Stomach (tissue), 9 donors: ENCODE data around the gene BCAS3. TPM values are rescaled to one million over a fixed set of nuclear protein-coding genes. Genes with fewer than 3 reads are reported as not detected.

Source experiments
- DNase-seq, 2 donors: peaks; one replicate each; pipeline versions ENCODE4 v3.0.0 to v3.0.0-alpha.2; 2013 to 2019
- H3K27ac ChIP-seq, 5 donors: fragments of 200-600 bp in 4 of 5; sonication (generic) in 4 of 5; one replicate each; pipeline ENCODE4 v1.5.1; 2013 to 2019; ENCODE audit warnings: mild to moderate bottlenecking in 1 of 5, moderate library complexity in 1 of 5
- H3K27me3 ChIP-seq, 3 donors: fragments of 200-600 bp; sonication (generic); one replicate each; pipeline ENCODE4 v1.5.1; 2017 to 2019; ENCODE audit warnings: mixed run types in 1 of 3
- H3K36me3 ChIP-seq, 4 donors: fragments of 200-600 bp; sonication (generic); 1 replicate in 3 of 4; 2 replicates in 1 of 4; pipeline ENCODE4 v1.5.1; 2016 to 2019
- H3K4me1 ChIP-seq, 4 donors: fragments of 200-600 bp; sonication (generic); one replicate each; pipeline ENCODE4 v1.5.1; 2016 to 2019
- H3K4me3 ChIP-seq, 4 donors: fragments of 200-600 bp; sonication (generic) in 3 of 4; one replicate each; pipeline ENCODE4 v1.5.1; 2016 to 2019; ENCODE audit warnings: mild to moderate bottlenecking in 1 of 4
- H3K9me3 ChIP-seq, 4 donors: fragments of 200-600 bp; sonication (generic); one replicate each; pipeline ENCODE4 v1.5.1; 2016 to 2019
- EP300 ChIP-seq: sonication (generic); formaldehyde crosslinking; IDR thresholded peaks from one replicate; pipeline ENCODE4 v1.6.1; 2017; ENCODE audit warnings: antibody characterized with exemption
- POLR2A ChIP-seq, 4 donors: fragments of 450-650 bp; IDR thresholded peaks; one replicate each; pipeline ENCODE4 v1.6.1; 2016; ENCODE audit warnings: antibody characterized with exemption in 4 of 4, control low read depth in 2 of 4, mild to moderate bottlenecking in 1 of 4, moderate library complexity in 1 of 4
- POLR2AphosphoS5 ChIP-seq, 3 donors: sonication (generic); formaldehyde crosslinking; IDR thresholded peaks; one replicate each; pipeline ENCODE4 v1.6.1; 2016; ENCODE audit warnings: antibody characterized with exemption in 3 of 3
- WGBS, 5 donors: extraction: QIAGEN DNeasy Blood & Tissue Kit in 3 of 5; methylation state at CpG; one replicate each; pipeline versions ENCODE4 v1.1.5 to v1.1.7; 2013 to 2018; 5-methylcytosine and 5-hydroxymethylcytosine counted together
- intact Hi-C: fragments of 100-400 bp; cut with DNase I; formaldehyde crosslinking; loops from one replicate; pipeline ENCODE4 v1.15.1; 2023; ENCODE audit warnings: low total_unique reads
- polyA plus RNA-seq, 3 donors: library from polyadenylated mRNA; stranded (reverse); fragments of 200-250 nt; gene quantifications; one replicate each; pipeline ENCODE4 v1.2.3, GENCODE V29; 2013
- total RNA-seq, 5 donors: library from RNA; depleted of rRNA; stranded (reverse); fragments of >200 nt; gene quantifications; one replicate each; pipeline versions ENCODE4 v1.1.0 to v1.2.3, GENCODE V29; 2014 to 2016
- TF ChIP-seq, protein P1 (sequence below), 7 experiments: fragments of 450-650 bp in 4 of 7; fragments of 200-600 bp in 3 of 7; sonication (generic) in 3 of 7; IDR thresholded peaks; one replicate each; pipeline ENCODE4 v1.5.1; 2016 to 2019; ENCODE audit warnings: antibody characterized with exemption in 7 of 7, control low read depth in 2 of 7, mild to moderate bottlenecking in 1 of 7
- donor health status: healthy with polysubstance abuse.
- donor health status: Bipolar disorder and iron deficiency.
- donor health status: healthy.

The BCAS3 gene
- total and polyA plus RNA-seq, 8 donors = 4.9 to 150 (median 25.3) TPM

DNA sequence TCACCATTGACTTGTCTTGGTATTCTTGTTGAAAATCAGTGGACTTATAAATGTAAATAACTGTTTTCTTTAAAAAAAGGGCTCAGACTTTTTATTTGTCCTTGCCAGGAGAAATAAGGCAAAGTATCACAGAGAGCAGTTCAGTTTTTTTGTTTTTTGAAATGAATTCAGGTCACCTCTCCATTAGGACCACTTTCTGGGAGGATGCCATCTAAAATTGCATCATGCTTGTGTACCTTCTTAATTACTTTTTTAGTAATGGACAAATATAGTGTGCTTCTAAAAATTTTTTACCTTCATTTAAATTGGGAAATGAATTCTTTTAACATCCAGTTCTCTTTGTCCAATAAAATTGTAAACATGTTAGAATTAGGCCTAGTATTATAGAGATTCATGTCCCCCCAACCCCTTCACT is 210.0 kb downstream of the BCAS3 start:
- H3K9me3 ChIP-seq = no peaks in the 10 kb centered on the region
- no peaks in the 10 kb centered on the region for H3K36me3 ChIP-seq
- no peak for TF ChIP-seq EP300
- TF ChIP-seq POLR2A (IDR thresholded peaks at IDR 0.05) = no peak
- TF ChIP-seq, protein P1, sequence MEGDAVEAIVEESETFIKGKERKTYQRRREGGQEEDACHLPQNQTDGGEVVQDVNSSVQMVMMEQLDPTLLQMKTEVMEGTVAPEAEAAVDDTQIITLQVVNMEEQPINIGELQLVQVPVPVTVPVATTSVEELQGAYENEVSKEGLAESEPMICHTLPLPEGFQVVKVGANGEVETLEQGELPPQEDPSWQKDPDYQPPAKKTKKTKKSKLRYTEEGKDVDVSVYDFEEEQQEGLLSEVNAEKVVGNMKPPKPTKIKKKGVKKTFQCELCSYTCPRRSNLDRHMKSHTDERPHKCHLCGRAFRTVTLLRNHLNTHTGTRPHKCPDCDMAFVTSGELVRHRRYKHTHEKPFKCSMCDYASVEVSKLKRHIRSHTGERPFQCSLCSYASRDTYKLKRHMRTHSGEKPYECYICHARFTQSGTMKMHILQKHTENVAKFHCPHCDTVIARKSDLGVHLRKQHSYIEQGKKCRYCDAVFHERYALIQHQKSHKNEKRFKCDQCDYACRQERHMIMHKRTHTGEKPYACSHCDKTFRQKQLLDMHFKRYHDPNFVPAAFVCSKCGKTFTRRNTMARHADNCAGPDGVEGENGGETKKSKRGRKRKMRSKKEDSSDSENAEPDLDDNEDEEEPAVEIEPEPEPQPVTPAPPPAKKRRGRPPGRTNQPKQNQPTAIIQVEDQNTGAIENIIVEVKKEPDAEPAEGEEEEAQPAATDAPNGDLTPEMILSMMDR (IDR thresholded peaks at IDR 0.05) = no peak
- no peak for TF ChIP-seq POLR2AphosphoS5 (IDR thresholded peaks at IDR 0.05)
- intact Hi-C loops = no loop called here
- H3K27ac ChIP-seq = peak overlapping the region in 1 of 5 donors; percentile 25
- no peak for DNase-seq
- no peaks in the 10 kb centered on the region for H3K27me3 ChIP-seq
- H3K4me1 ChIP-seq = no peaks in the 10 kb centered on the region
- H3K4me3 ChIP-seq = peak overlapping the region; percentile 25 to 41 (median 29)

DNA sequence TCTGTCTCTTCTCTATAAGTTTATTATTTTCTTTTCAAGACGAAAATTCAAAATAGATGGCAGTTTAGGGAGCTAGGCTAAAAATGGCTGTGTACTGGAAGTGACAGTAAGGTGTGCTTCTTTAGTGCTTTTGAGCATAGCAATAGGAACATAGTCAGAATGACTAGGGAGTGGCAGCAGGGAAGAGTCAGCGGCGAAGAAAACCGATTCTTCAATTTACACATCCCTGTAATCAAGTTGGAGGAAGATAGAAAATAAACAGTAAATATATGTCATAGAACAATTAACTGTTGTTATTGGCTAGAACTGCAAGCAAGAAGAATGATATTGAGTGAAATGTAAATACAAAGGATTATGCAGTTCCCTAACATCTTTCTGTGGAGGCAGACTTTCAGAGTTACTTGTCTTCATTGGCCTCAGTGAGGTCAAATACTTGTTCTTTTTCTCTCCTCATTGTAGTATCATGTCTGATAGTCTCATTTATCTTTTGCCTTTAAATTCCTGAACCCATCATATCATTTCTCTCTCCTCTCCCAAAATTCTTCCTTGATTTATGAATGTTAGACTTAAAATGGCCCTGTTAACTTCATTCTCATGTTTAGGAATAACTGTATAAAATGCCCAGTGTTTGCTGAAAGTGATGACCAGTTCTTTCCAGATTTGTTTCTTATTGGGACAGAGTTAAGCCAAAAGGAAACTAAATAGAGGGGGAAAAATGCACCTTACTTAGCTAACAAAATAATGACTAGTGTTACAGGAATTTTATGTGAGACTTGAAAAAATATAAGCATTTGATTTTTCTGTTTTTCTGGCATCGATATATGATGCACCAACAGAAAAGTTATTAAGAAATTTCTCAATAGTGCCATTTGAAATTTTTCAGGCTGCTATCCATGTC is 211.4 kb downstream of the BCAS3 start:
- Histone ChIP-seq H3K9me3 (peaks cover 0 to 8% (median 0%) of the 10 kb centered on the region in 4 donors), H3K4me1 (no peaks in the 10 kb centered on the region), H3K4me3 (no peak overlapping the region), H3K27me3 (no peaks in the 10 kb centered on the region), H3K36me3 (no peaks in the 10 kb centered on the region), H3K27ac (no peak overlapping the region)
- 80 to 84% (median 83%) methylated on average over 5 of the region's 5 CpGs for WGBS, 5 donors
- intact Hi-C loops = no loop called here
- TF ChIP-seq POLR2AphosphoS5 (IDR thresholded peaks at IDR 0.05) (no peak), POLR2A (IDR thresholded peaks at IDR 0.05) (no peak), EP300 (no peak)
- TF ChIP-seq, protein P1 (IDR thresholded peaks at IDR 0.05) = no peak
- DNase-seq = no peak

DNA sequence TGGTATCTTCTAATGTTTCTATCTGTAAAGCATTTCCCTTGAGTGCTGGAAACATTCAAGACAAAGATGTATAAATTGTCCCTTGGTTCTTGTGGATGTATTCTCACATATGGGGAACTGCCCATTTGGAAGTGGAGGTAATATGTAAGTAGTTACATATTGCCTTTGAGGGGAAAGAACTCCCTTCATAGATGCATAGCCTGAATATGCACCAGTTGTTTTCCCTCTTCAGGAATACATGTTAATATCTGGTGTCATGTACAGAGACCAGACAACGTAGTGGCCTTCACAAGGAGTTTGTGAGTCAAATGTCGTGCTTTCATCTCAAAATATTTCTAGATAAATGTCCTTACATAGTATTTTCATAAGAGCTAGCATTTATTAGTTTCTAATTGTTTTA is 213.5 kb downstream of the BCAS3 start:
- intact Hi-C loops = no loop called here
- Histone ChIP-seq H3K36me3 (no peaks in the 10 kb centered on the region), H3K4me3 (no peak overlapping the region), H3K27ac (no peak overlapping the region), H3K4me1 (no peaks in the 10 kb centered on the region), H3K27me3 (no peaks in the 10 kb centered on the region), H3K9me3 (peaks cover 0 to 12% (median 3%) of the 10 kb centered on the region in 4 donors)
- DNase-seq = no peak
- 91 to 100% (median 96%) methylated on average over 2 of the region's 2 CpGs for WGBS, 5 donors
- TF ChIP-seq POLR2A (IDR thresholded peaks at IDR 0.05) (no peak), POLR2AphosphoS5 (IDR thresholded peaks at IDR 0.05) (no peak), EP300 (no peak)
- TF ChIP-seq, protein P1 (IDR thresholded peaks at IDR 0.05) = no peak

DNA sequence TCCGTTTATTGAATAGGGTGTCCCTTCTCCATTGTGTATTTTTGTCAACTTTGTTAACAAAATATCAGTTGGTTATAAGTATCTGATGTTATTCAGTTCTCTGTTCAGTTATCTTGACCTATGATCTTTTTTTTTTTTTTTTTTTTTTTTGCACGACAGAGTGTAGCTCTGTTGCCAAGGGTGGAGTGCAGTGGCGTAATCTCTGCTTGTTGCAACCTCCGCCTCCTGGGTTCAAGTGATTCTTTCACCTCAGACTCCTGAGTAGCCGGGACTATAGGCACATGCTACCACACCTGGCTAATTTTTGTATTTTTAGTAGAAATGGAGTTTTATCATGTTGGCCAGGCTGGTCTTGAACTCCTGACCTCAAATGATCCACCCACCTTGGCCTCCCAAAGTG is 215.8 kb downstream of the BCAS3 start:
- no peak overlapping the region for H3K4me3 ChIP-seq
- H3K36me3 ChIP-seq = no peaks in the 10 kb centered on the region
- intact Hi-C loops = no loop called here
- no peaks in the 10 kb centered on the region for H3K4me1 ChIP-seq
- TF ChIP-seq, protein P1 (IDR thresholded peaks at IDR 0.05) = no peak
- no peak for TF ChIP-seq POLR2A (IDR thresholded peaks at IDR 0.05)
- H3K9me3 ChIP-seq = peaks cover 7 to 27% (median 15%) of the 10 kb centered on the region in 4 donors
- WGBS, 5 donors = 86 to 99% (median 92%) methylated on average over 5 of the region's 5 CpGs
- DNase-seq = no peak
- no peak overlapping the region for H3K27ac ChIP-seq
- H3K27me3 ChIP-seq = no peaks in the 10 kb centered on the region
